GM08714 (cell line): ENCODE measurements around the gene PTH1R.
A peak's percentile ranks its signal among the peaks of the same experiment; 100 is the strongest.

Source experiments
- H3K4me3 ChIP-seq: fragments of 200-500 bp; sonication (Bioruptor generic); 2 replicates; pipeline ENCODE4 v1.5.1; 2014; ENCODE audit warnings: mild to moderate bottlenecking, low read length, inconsistent platforms
- ZNF274 ChIP-seq: IDR thresholded peaks from 2 replicates; pipeline ENCODE4 v1.6.1; 2012; ENCODE audit warnings: mild to moderate bottlenecking, low read depth, low read length

PTH1R gene

GRCh38 chr3:46845860-46846623, 31.5 kb upstream of the PTH1R start:
- TF ChIP-seq ZNF274, result no peak

GRCh38 chr3:46846624-46847542, 30.6 kb upstream of the PTH1R start:
- H3K4me3 ChIP-seq, result no peak overlapping the region
- TF ChIP-seq ZNF274, result no peak

More at GRCh38 chr3:46845860-46846623, 31.5 kb upstream of the PTH1R start:
- H3K4me3 ChIP-seq, result peak overlapping the region; percentile 48; the same call in 1 of the 2 replicates

GRCh38 chr3:46847744-46848143, 29.8 kb upstream of the PTH1R start:
- no peak overlapping the region for H3K4me3 ChIP-seq
- no peak for TF ChIP-seq ZNF274

GRCh38 chr3:46848271-46849044, 29.1 kb upstream of the PTH1R start:
- no peak overlapping the region for H3K4me3 ChIP-seq
- no peak for TF ChIP-seq ZNF274

GRCh38 chr3:46849045-46849631, 28.4 kb upstream of the PTH1R start:
- TF ChIP-seq ZNF274, result no peak
- H3K4me3 ChIP-seq, result no peak overlapping the region

- TF ChIP-seq ZNF274, result no peak
- H3K4me3 ChIP-seq, result no peak overlapping the region
These were observed 27.6 kb upstream of the PTH1R start for GRCh38 chr3:46849686-46850467.

GRCh38 chr3:46850468-46850779, 27.1 kb upstream of the PTH1R start:
- no peak for TF ChIP-seq ZNF274
- no peak overlapping the region for H3K4me3 ChIP-seq

GRCh38 chr3:46851364-46852333, 25.9 kb upstream of the PTH1R start:
- TF ChIP-seq ZNF274, result no peak
- no peak overlapping the region for H3K4me3 ChIP-seq

GRCh38 chr3:46852334-46852720, 25.2 kb upstream of the PTH1R start:
- TF ChIP-seq ZNF274, result no peak
- H3K4me3 ChIP-seq, result no peak overlapping the region

GRCh38 chr3:46852839-46853355, 24.6 kb upstream of the PTH1R start:
- TF ChIP-seq ZNF274, result no peak
- H3K4me3 ChIP-seq, result no peak overlapping the region

- no peak for TF ChIP-seq ZNF274
These were observed 23.8 kb upstream of the PTH1R start for GRCh38 chr3:46853441-46854415.

More at GRCh38 chr3:46853441-46854415, 23.8 kb upstream of the PTH1R start:
- H3K4me3 ChIP-seq, result no peak overlapping the region
